Mammary epithelial cell (primary cell): ENCODE results near the gene ADGB.
"Not testable (repeated sequence)": the region's sequence is repeated elsewhere in the genome, so short reads cannot be mapped to it uniquely, and the experiment has no call there.

Source experiments
- CTCF ChIP-seq, 2 donors: IDR thresholded peaks in 1 of 2; conservative IDR thresholded peaks in 1 of 2; 2 replicates each; pipeline ENCODE4 v1.5.1; 2011 to 2012; ENCODE audit warnings: inconsistent platforms in 2 of 2, low read length in 2 of 2, mild to moderate bottlenecking in 2 of 2, control low read depth in 1 of 2, low read depth in 1 of 2; ENCODE audit not compliant: insufficient read depth in 1 of 2; ENCODE audit errors: extremely low read depth in 1 of 2
- EZH2 ChIP-seq: IDR thresholded peaks from 2 replicates; pipeline ENCODE4 v1.6.1; 2012; ENCODE audit warnings: low read length, inconsistent platforms, borderline replicate concordance

- TF ChIP-seq CTCF (conservative IDR thresholded peaks at IDR 0.05 in 1 of 2, IDR thresholded peaks at IDR 0.05 in 1 of 2; ENCODE audit: extremely low read depth in 1 of 2, insufficient read depth in 1 of 2, low read depth in 1 of 2, low read length in 2 of 2); EZH2: not testable (repeated sequence)
These were observed 255.9 kb downstream of the ADGB start for GRCh38 chr6:146854521-146855255.
